BJ (cell line): Measurements from ENCODE around the gene KCTD3. TPM values are rescaled to one million over a fixed set of nuclear protein-coding genes. Genes with fewer than 3 reads are reported as not detected.

ENCODE experiments used
- CTCF ChIA-PET: fragments of 350-600 bp; formaldehyde crosslinking; extraction: SDS; loops from one replicate; lab custom pipeline; 2021; ENCODE audit warnings: antibody characterized with exemption, inconsistent platforms; lab: Yijun Ruan, JAX
- POLR2A ChIA-PET: fragments of 300-600 bp; sonication (Branson Sonifier 250); formaldehyde crosslinking; extraction: SDS; loops from one replicate; lab custom pipeline; 2021; ENCODE audit warnings: antibody characterized with exemption; lab: Charles Lee
- DNase-seq: peaks from one replicate; pipeline ENCODE4 v3.0.0-alpha.2; 2011; ENCODE audit warnings: low read depth
- H3K27me3 ChIP-seq: 2 replicates; pipeline ENCODE4 v1.6.0; 2011; ENCODE audit warnings: low read length; ENCODE audit not compliant: control insufficient read depth, insufficient read depth
- H3K36me3 ChIP-seq: 2 replicates; pipeline ENCODE4 v1.5.1; 2011; ENCODE audit warnings: low read length; ENCODE audit not compliant: control insufficient read depth, insufficient read depth
- H3K4me3 ChIP-seq: 2 replicates; pipeline ENCODE4 v1.5.1; 2011; ENCODE audit warnings: low read depth, mild to moderate bottlenecking, control low read depth, low read length
- CTCF ChIP-seq: IDR thresholded peaks from 2 replicates; pipeline ENCODE4 v1.5.1; 2011; ENCODE audit warnings: low read depth, mild to moderate bottlenecking, control low read depth, inconsistent platforms, low read length, moderate library complexity; ENCODE audit not compliant: insufficient read depth
- polyA plus RNA-seq: library from polyadenylated mRNA; depleted of rRNA; stranded (reverse); fragments of >200 nt; gene quantifications from 2 replicates; pipeline ENCODE4 v1.2.3, GENCODE V29; 2011

KCTD3 gene
- polyA plus RNA-seq, 1 experiment = 31.7 TPM

GRCh38 chr1:215601276-215601675, 34.2 kb downstream of the KCTD3 start:
- POLR2A ChIA-PET = no interaction called here
- Histone ChIP-seq H3K27me3 (no peaks in the 10 kb centered on the region), H3K36me3 (no peaks in the 10 kb centered on the region), H3K4me3 (no peak overlapping the region)
- CTCF ChIA-PET = no interaction called here
- no peak for DNase-seq
- TF ChIP-seq CTCF = no peak

GRCh38 chr1:215603319-215603718, 36.2 kb downstream of the KCTD3 start:
- DNase-seq = no peak
- ChIA-PET POLR2A (no interaction called here), CTCF (interaction anchor here (1.5 kb wide), 1 partner anchor 29 kb away, joined by 5 read pairs; no protein-coding TSS in a partner anchor)
- no peak for TF ChIP-seq CTCF
- no peak overlapping the region for H3K4me3 ChIP-seq
- H3K27me3 ChIP-seq = no peaks in the 10 kb centered on the region
- H3K36me3 ChIP-seq = no peaks in the 10 kb centered on the region

- ChIA-PET POLR2A (no interaction called here), CTCF (interaction anchor here (0.6 to 1.5 kb wide), 6 partner anchors 9 to 684 kb away, joined by 3 to 4 read pairs (median 3); no protein-coding TSS in a partner anchor)
- no peaks in the 10 kb centered on the region for H3K36me3 ChIP-seq
- no peaks in the 10 kb centered on the region for H3K27me3 ChIP-seq
- DNase-seq = no peak
- no peak for TF ChIP-seq CTCF
- H3K4me3 ChIP-seq = no peak overlapping the region
These were observed 38.0 kb downstream of the KCTD3 start for GRCh38 chr1:215605011-215605621.

GRCh38 chr1:215606036-215606435, 38.9 kb downstream of the KCTD3 start:
- no peaks in the 10 kb centered on the region for H3K36me3 ChIP-seq

More at GRCh38 chr1:215606036-215606435, 38.9 kb downstream of the KCTD3 start:
- DNase-seq = no peak
- POLR2A ChIA-PET = interaction anchor here (0.6 kb wide), 1 partner anchor 349 kb away, joined by 3 read pairs; no protein-coding TSS in a partner anchor
- Histone ChIP-seq H3K27me3 (no peaks in the 10 kb centered on the region), H3K4me3 (no peak overlapping the region)
- CTCF ChIA-PET = no interaction called here
- no peak for TF ChIP-seq CTCF
